ENCODE data around the gene NAE1. TPM values are rescaled to one million over a fixed set of nuclear protein-coding genes. Genes with fewer than 3 reads are reported as not detected.
"Not testable (repeated sequence)": the region's sequence is repeated elsewhere in the genome, so short reads cannot be mapped to it uniquely, and the experiment has no call there.

The NAE1 gene
- total RNA-seq, 1 donor from 2014 or later = 83.1 TPM

- intact Hi-C loops (cut with micrococcal nuclease) = no loop called here
Observed at GRCh38 chr16:66809765-66810164, 21.0 kb downstream of the NAE1 start.

- intact Hi-C loops (cut with micrococcal nuclease) = no loop called here
Observed at GRCh38 chr16:66802159-66802558, 28.6 kb downstream of the NAE1 start.

DNA sequence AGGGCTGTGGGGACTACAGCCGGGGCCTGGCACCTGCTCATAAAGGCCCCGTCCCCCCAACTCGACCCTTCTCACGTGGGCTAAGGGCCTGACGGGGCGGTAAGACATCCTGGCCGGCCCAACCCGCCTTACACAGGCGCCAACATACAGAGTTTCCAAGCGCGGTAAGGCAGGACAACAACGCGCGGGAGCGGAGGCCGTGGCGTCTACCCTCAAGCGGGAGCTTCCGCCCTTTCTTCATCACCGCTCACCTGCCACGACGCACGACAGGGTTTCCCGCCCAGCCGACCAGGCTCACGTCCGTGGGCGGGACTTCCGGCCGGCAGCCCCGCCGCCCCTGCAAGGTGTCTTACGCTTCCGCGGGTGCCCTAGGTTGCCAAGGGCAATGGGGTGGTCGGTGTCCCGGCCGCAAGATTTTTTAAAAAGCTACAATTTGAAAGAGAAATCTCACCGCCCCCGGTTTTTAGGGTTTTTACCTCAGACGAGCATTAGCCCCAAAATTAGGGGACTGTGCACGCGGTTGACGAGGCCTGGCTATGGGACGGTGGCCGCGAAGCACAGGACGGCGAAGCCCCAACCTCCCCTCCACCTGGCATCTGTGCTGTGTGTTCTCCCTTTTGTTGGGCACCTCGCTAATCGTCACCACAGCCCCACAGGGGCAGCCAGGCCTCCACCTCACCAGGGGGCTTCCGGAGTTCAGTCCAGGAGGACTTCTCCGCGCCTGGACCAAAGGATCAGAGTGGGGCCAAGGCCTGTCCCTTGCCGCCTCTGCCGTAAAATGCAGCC lies 29.3 kb downstream of the NAE1 start, which contains the start of gene TERB1:
TERB1 (minus strand) TSS at position 265 of the 786 bp plus-strand sequence. CDS start 4,786 bp downstream, outside the sequence.
- intact Hi-C loops (cut with micrococcal nuclease) = no loop called here

DNA sequence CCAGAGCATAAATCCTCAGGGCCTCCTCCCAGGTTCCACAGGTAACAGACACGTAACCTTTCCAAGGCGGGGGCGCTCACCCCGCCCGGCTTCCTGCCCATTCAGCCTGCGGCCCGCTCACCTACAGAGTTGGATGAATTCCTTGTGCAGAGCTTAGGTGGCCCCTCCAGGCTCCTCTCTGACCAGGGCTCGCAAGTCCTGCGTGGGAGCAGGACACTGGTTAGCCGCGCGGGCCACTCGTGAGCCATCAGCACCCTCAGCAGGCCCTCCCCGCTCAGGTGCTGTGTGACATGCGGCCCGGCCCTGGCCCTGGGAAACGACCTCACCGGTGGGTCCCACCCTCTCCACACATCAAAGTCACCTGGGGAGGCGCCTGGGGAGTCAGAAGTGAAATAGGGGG lies 29.9 kb downstream of the NAE1 start:
- intact Hi-C loops (cut with micrococcal nuclease) = no loop called here

- intact Hi-C loops (cut with micrococcal nuclease) = no loop called here
Observed at GRCh38 chr16:66798161-66798560, 32.6 kb downstream of the NAE1 start.

DNA sequence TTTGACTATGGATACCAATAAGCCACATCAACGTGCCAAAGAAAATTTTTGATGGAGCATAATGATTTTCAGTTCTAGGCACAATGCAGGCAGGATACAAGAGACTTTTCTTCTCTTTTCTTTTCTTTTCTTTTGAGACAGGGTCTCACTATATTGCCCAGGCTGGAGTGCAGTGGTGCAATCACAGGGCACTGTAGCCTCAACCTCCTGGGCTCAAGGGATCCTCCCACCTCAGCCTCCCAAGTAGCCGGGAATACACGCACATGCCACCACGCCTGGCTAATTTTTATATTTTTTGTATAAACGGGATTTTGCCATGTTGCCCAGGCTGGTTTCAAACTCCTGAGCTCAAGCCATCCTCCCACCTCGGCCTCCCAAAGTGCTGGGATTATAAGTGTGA lies 36.8 kb downstream of the NAE1 start:
- intact Hi-C loops (cut with micrococcal nuclease) = not testable (repeated sequence)

DNA sequence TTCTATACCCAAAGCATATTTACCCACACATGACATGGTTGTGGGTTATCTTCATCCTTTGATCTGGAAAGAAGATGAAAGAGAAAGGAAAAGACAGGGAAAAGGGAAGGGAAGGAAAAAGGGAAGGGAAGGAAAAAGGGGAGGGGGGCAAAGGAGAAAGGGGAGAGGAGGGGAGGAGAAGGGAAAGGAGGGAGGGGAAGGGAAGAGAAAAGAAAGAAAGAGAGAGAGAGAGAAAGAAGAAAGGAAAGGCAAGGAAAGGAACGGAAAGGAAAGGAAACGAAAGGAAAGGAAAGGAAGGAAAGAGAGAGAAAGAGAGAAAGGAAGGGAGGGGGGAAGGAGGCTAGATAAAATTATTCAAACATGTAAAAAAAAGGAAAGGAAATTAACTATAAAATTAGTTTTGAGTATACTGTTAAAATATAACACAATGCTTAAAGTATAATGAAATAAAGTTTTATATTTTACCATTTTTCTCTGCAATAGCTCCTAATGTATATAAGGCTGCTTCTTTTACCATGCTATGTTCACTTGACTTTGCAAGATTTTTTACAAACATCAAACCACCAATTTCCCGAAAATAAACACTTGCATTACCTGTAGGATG lies 40.5 kb downstream of the NAE1 start:
- intact Hi-C loops (cut with micrococcal nuclease) = no loop called here

GRCh38 chr16:66787427-66787826 lies 43.3 kb downstream of the NAE1 start:
- intact Hi-C loops (cut with micrococcal nuclease) = no loop called here

DNA sequence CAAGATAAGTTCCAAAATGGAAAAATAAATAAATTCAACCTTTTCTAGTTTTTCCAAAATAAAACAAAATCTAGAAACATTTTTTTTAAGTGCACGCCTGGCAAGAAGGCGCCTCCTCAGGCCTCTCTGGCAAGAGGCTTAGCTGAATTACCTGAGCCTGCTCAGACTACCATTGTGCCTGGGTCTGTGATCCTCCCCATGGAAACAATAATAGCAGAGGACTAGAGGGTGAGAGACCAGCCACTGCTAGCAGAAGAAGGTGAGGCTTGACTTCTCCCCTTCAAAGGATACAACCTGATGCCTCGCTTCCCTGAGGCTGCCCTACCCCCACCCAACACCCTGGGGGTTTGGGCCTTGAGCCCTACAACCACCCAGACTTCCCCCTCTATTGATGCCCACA lies 44.2 kb downstream of the NAE1 start:
- intact Hi-C loops (cut with micrococcal nuclease) = no loop called here

- intact Hi-C loops (cut with micrococcal nuclease) = no loop called here
Observed at GRCh38 chr16:66776457-66776856, 54.3 kb downstream of the NAE1 start.

DNA sequence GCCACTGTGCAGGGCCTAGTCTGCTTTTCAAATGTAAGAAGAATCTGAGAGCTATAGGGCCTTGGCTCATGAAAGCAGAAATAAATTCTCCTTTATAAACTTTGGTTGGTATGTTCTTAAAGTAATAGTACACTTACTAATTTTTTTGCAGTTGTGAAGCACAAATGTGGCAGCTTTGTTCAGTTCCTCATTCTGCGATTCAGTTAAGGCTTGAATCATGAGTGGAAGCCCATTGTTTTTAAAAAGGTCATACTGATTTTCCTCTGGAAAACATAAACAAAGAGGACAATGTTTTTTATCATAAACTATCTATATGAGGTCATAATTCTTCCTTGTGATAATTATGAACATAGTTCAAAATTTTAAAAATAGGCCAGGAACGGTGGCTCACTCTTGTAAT lies 55.8 kb downstream of the NAE1 start:
- intact Hi-C loops (cut with micrococcal nuclease) = no loop called here

- intact Hi-C loops (cut with micrococcal nuclease) = no loop called here
Observed at GRCh38 chr16:66758086-66758485, 72.7 kb downstream of the NAE1 start.

- intact Hi-C loops (cut with micrococcal nuclease) = loop anchor here (5.0 kb wide), 1 partner anchor 348 kb away; no protein-coding TSS in a partner anchor
Observed at GRCh38 chr16:66754819-66755218, 76.0 kb downstream of the NAE1 start.

GRCh38 chr16:66754211-66754610 lies 76.6 kb downstream of the NAE1 start:
- intact Hi-C loops (cut with micrococcal nuclease) = loop anchor here (5.0 kb wide), 1 partner anchor 347 kb away; no protein-coding TSS in a partner anchor

- intact Hi-C loops (cut with micrococcal nuclease) = loop anchor here (5.0 kb wide), 1 partner anchor 346 kb away; no protein-coding TSS in a partner anchor
Observed at GRCh38 chr16:66752958-66753357, 77.8 kb downstream of the NAE1 start.

Other genes with a start within 250 kb of the NAE1 start
- gene CMTM3, start 226.3 kb downstream of the NAE1 start, total RNA-seq = 114 and 115 TPM in 2 replicates
- gene CMTM4, start 134.2 kb downstream of the NAE1 start, total RNA-seq = 0.80 and 1.0 TPM in 2 replicates
- 66.7 and 72.2 TPM in 2 replicates for gene DYNC1LI2, start 79.4 kb downstream of the NAE1 start, total RNA-seq
- gene TERB1, start 29.4 kb downstream of the NAE1 start, total RNA-seq = 0.11 and 0.25 TPM in 2 replicates
- 0.11 and 0.20 TPM in 2 replicates for gene CA7, start 13.4 kb upstream of the NAE1 start, total RNA-seq
- gene PDP2, start 49.5 kb upstream of the NAE1 start, total RNA-seq = 20.1 and 25.0 TPM in 2 replicates
- not detected in 2 replicates for gene CDH16, start 87.9 kb upstream of the NAE1 start, total RNA-seq
- 0.66 and 1.2 TPM in 2 replicates for gene RRAD, start 94.6 kb upstream of the NAE1 start, total RNA-seq
- gene CIAO2B, start 103.4 kb upstream of the NAE1 start, total RNA-seq = 110 and 113 TPM in 2 replicates
- 35.6 and 38.3 TPM in 2 replicates for gene CES2, start 104.5 kb upstream of the NAE1 start, total RNA-seq
- 7.9 and 10.9 TPM in 2 replicates for gene CES3, start 130.3 kb upstream of the NAE1 start, total RNA-seq
- gene CES4A, start 157.6 kb upstream of the NAE1 start, total RNA-seq = 39.6 and 42.2 TPM in 2 replicates
- 235 and 240 TPM in 2 replicates for gene CBFB, start 198.2 kb upstream of the NAE1 start, total RNA-seq

All from T-helper 2 cell treated with Interferon-gamma antibody and Interleukin-4, amounts not matched to agents 100 ng/mL and 5 ng/mL, for 36 hours (primary cell).